ENCODE results near the gene SLC16A3.

- TF ChIP-seq ZNF263 (CRISPR knock-in tag; IDR thresholded peaks at IDR 0.05; ENCODE audit: low read depth) (no peak), ZSCAN18 (CRISPR knock-in tag; IDR thresholded peaks at IDR 0.05) (no peak)
These were observed 3.3 kb upstream of the SLC16A3 start for GRCh38 chr17:82225368-82226029.

Measured in WTC11 (cell line).